ENCODE measurements around the gene METAP1D.

GRCh38 chr2:172073518-172073917 is 73.8 kb downstream of the METAP1D start:
- TF ChIP-seq CTCF (IDR thresholded peaks at IDR 0.05): no peak
- TF ChIP-seq POLR2AphosphoS5 (IDR thresholded peaks at IDR 0.05): no peak
- no peak for TF ChIP-seq EP300 (IDR thresholded peaks at IDR 0.05; ENCODE audit: low read depth)
